KMS-11 (cell line): ENCODE results near the gene MLIP.

Experiments
- H2AFZ ChIP-seq: fragments of 200-600 bp; sonication (generic); 2 replicates; pipeline ENCODE4 v1.6.1; 2016; ENCODE audit warnings: antibody characterized with exemption, mixed run types, low read depth
- H3K27ac ChIP-seq: fragments of 200-600 bp; sonication (generic); 2 replicates; pipeline ENCODE4 v1.6.1; 2016; ENCODE audit warnings: mild to moderate bottlenecking, mixed run types
- H3K27me3 ChIP-seq: fragments of 200-600 bp; sonication (generic); 2 replicates; pipeline ENCODE4 v1.6.1; 2017; ENCODE audit warnings: mild to moderate bottlenecking, low read depth, mixed run types, moderate library complexity; ENCODE audit not compliant: insufficient read depth
- H3K36me3 ChIP-seq: fragments of 200-600 bp; sonication (generic); 2 replicates; pipeline ENCODE4 v1.6.1; 2017; ENCODE audit warnings: mild to moderate bottlenecking, mixed run types; ENCODE audit not compliant: insufficient read depth
- H3K4me1 ChIP-seq: fragments of 200-600 bp; sonication (generic); 2 replicates; pipeline ENCODE4 v1.6.1; 2016; ENCODE audit warnings: mild to moderate bottlenecking, low read depth, mixed run types; ENCODE audit not compliant: poor library complexity, severe bottlenecking
- H3K4me2 ChIP-seq: fragments of 200-600 bp; sonication (generic); 2 replicates; pipeline ENCODE4 v1.7.0; 2016; ENCODE audit warnings: mild to moderate bottlenecking, mixed run types
- H3K4me3 ChIP-seq: fragments of 200-600 bp; sonication (generic); IDR thresholded peaks from 2 replicates; pipeline ENCODE4 v1.6.1; 2017; ENCODE audit warnings: low read depth, low read length, mixed read lengths; ENCODE audit not compliant: insufficient read depth
- H3K79me2 ChIP-seq: fragments of 200-600 bp; sonication (generic); 2 replicates; pipeline ENCODE4 v1.6.1; 2016; ENCODE audit warnings: low read depth, mixed run types; ENCODE audit not compliant: insufficient read depth
- H3K9ac ChIP-seq: fragments of 200-600 bp; sonication (generic); 2 replicates; pipeline ENCODE4 v1.6.1; 2016; ENCODE audit warnings: mild to moderate bottlenecking, mixed run types
- H4K20me1 ChIP-seq: fragments of 200-600 bp; sonication (generic); 2 replicates; pipeline ENCODE4 v1.6.1; 2016; ENCODE audit warnings: mild to moderate bottlenecking, mixed run types; ENCODE audit not compliant: insufficient read depth
- TF ChIP-seq, protein P1 (sequence below): fragments of 200-600 bp; sonication (generic); conservative IDR thresholded peaks from 2 replicates; pipeline ENCODE4 v1.6.1; 2017; ENCODE audit warnings: low read depth, mild to moderate bottlenecking, antibody characterized with exemption, low read length, moderate library complexity, mixed read lengths

MLIP gene

DNA sequence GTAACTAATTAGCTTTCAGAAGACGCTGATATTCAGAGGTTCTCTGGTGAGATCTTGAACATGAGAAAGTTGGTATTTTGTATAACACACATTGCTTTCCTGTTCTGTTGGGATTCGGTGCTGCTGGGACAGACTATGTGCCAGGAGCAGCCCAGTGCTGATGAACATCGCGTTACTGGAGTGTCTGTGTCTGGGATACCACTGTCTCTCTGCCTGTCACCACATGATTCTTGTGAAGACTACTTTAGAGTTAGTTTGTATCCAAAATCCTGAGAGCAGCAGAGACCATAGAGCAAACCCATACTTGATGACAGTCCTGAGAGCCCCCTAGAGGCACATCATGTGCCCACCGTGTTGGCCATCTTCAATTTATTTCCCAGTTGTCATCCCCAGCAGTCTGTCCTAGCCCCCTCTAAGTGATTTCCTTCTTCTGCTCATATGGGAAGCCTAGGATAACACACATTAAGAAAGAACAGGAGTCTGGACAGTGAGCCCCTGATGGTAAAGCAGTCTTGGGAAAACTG is 155.2 kb downstream of the MLIP start:
- Histone ChIP-seq H3K4me1 (no peaks in the 10 kb centered on the region), H4K20me1 (no peaks in the 10 kb centered on the region), H3K27me3 (no peaks in the 10 kb centered on the region), H3K27ac (no peak overlapping the region), H3K36me3 (no peaks in the 10 kb centered on the region), H3K79me2 (no peaks in the 10 kb centered on the region), H3K4me2 (no peak overlapping the region), H3K4me3 (no peak overlapping the region), H3K9ac (no peak overlapping the region), H2AFZ (no peak overlapping the region)
- TF ChIP-seq, protein P1, sequence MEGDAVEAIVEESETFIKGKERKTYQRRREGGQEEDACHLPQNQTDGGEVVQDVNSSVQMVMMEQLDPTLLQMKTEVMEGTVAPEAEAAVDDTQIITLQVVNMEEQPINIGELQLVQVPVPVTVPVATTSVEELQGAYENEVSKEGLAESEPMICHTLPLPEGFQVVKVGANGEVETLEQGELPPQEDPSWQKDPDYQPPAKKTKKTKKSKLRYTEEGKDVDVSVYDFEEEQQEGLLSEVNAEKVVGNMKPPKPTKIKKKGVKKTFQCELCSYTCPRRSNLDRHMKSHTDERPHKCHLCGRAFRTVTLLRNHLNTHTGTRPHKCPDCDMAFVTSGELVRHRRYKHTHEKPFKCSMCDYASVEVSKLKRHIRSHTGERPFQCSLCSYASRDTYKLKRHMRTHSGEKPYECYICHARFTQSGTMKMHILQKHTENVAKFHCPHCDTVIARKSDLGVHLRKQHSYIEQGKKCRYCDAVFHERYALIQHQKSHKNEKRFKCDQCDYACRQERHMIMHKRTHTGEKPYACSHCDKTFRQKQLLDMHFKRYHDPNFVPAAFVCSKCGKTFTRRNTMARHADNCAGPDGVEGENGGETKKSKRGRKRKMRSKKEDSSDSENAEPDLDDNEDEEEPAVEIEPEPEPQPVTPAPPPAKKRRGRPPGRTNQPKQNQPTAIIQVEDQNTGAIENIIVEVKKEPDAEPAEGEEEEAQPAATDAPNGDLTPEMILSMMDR = no peak

DNA sequence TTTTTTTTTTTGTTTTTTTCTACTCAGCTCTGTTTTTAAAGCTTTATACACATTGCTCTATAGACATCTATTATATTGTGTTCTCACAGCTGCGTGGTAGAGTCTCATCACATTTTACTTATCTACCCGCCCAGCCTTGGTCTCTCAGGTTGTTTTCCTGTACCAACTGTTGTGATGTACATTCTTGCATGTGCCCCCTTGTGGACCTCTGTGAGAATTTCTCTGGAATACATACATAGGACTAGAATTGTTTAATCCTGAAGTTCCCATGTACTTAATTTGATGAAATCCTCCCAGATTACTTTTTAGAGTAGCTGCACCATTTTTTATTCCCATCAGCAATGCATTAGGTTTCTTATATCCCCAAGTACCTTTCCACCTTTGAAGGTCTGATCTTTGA is 156.6 kb downstream of the MLIP start:
- H3K4me3 ChIP-seq = no peak overlapping the region
- H3K27me3 ChIP-seq = no peaks in the 10 kb centered on the region
- H3K9ac ChIP-seq = no peak overlapping the region
- H3K4me2 ChIP-seq = no peak overlapping the region
- no peak overlapping the region for H3K27ac ChIP-seq
- H3K36me3 ChIP-seq = no peaks in the 10 kb centered on the region
- TF ChIP-seq, protein P1 = peak; percentile 66
- no peaks in the 10 kb centered on the region for H3K79me2 ChIP-seq
- H3K4me1 ChIP-seq = no peaks in the 10 kb centered on the region
- no peaks in the 10 kb centered on the region for H4K20me1 ChIP-seq
- H2AFZ ChIP-seq = no peak overlapping the region

DNA sequence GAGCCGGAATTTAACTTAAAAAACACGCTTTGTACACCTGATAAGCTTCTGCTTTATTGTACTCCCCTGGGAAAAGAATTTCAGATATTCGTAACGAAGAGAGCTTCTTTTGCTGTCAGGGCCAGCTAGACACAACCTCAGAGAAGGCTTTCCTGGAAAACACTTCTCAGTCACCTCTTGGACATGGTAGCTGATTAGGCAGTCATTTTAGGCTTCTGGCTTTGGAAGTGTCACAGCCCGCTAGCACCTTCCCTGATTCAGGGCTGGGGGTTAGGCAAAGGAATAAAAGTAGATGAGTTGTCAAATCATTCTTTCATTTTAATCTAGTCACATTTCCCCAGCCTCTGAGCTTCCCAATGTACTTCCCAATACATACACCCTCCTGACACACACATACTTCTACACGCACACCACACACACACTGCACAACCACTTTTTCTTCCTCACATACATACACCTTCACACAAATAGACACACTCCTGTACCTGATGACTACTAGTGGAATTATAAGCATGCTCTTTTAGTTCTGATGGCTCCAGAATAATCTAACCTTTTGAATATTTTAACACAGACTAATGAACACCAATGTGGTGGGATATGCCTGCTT is 162.1 kb downstream of the MLIP start:
- H3K36me3 ChIP-seq = no peaks in the 10 kb centered on the region
- H3K4me2 ChIP-seq = no peak overlapping the region
- no peaks in the 10 kb centered on the region for H3K4me1 ChIP-seq
- no peak overlapping the region for H3K4me3 ChIP-seq
- TF ChIP-seq, protein P1 = no peak
- no peak overlapping the region for H3K27ac ChIP-seq
- H4K20me1 ChIP-seq = no peaks in the 10 kb centered on the region
- H3K27me3 ChIP-seq = no peaks in the 10 kb centered on the region
- no peak overlapping the region for H3K9ac ChIP-seq
- no peaks in the 10 kb centered on the region for H3K79me2 ChIP-seq
- no peak overlapping the region for H2AFZ ChIP-seq

DNA sequence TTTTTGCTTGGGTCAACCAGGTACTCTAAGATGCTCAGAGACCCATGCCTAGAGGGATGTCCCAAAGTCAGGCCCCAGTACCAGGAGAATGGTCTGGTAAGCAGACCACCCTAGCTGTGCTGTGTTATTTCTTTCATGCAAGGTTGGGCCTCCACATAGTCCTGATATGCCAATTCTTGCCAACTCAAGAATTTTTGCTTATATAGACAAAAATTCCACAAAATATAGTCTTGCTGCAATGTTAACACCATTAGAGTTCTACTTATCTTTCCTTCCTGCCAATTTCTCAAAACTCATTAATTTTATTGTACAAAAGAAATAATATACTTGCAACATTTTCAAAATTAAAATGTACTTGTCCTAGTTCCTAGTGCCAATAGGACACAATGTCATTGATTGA is 163.1 kb downstream of the MLIP start:
- Histone ChIP-seq H3K27me3 (no peaks in the 10 kb centered on the region), H3K9ac (no peak overlapping the region), H3K4me1 (no peaks in the 10 kb centered on the region), H3K36me3 (no peaks in the 10 kb centered on the region), H3K27ac (no peak overlapping the region), H2AFZ (no peak overlapping the region), H3K4me2 (no peak overlapping the region), H3K4me3 (no peak overlapping the region), H4K20me1 (no peaks in the 10 kb centered on the region), H3K79me2 (no peaks in the 10 kb centered on the region)
- TF ChIP-seq, protein P1 = no peak
